GM12865 (cell line): Measurements from ENCODE around the gene MAP10.
"Not testable (repeated sequence)": the region's sequence is repeated elsewhere in the genome, so short reads cannot be mapped to it uniquely, and the experiment has no call there.

Experiments
- DNase-seq: peaks from one replicate; pipeline ENCODE4 v3.0.0; 2010; ENCODE audit warnings: low read depth
- H3K4me3 ChIP-seq: 2 replicates; pipeline ENCODE4 v1.5.1; 2011; ENCODE audit warnings: mild to moderate bottlenecking, low read depth, low read length, control low read depth
- CTCF ChIP-seq: IDR thresholded peaks from 2 replicates; pipeline ENCODE4 v1.5.1; 2011; ENCODE audit warnings: low read length, control low read depth, low read depth, inconsistent platforms; ENCODE audit not compliant: insufficient read depth; ENCODE audit errors: missing control alignments

The MAP10 gene

GRCh38 chr1:232767305-232768074 is 37.7 kb upstream of the MAP10 start:
- peak; percentile 10 for DNase-seq
- no peak for TF ChIP-seq CTCF

GRCh38 chr1:232768793-232769192 is 36.4 kb upstream of the MAP10 start:
- DNase-seq: no peak
- TF ChIP-seq CTCF: no peak
- H3K4me3 ChIP-seq: no peak overlapping the region

More at GRCh38 chr1:232767305-232768074, 37.7 kb upstream of the MAP10 start:
- H3K4me3 ChIP-seq: no peak overlapping the region

- no peak for DNase-seq
- no peak for TF ChIP-seq CTCF
- H3K4me3 ChIP-seq: no peak overlapping the region
Measured at GRCh38 chr1:232769733-232770132, 35.5 kb upstream of the MAP10 start.

- H3K4me3 ChIP-seq: no peak overlapping the region
- TF ChIP-seq CTCF: no peak
- DNase-seq: no peak
Measured at GRCh38 chr1:232773752-232774151, 31.5 kb upstream of the MAP10 start.

- DNase-seq: no peak
- TF ChIP-seq CTCF: no peak
- no peak overlapping the region for H3K4me3 ChIP-seq
Measured at GRCh38 chr1:232776526-232777106, 28.6 kb upstream of the MAP10 start.

GRCh38 chr1:232780354-232780753 is 24.9 kb upstream of the MAP10 start:
- H3K4me3 ChIP-seq: no peak overlapping the region
- TF ChIP-seq CTCF: no peak
- no peak for DNase-seq

- no peak overlapping the region for H3K4me3 ChIP-seq
- no peak for TF ChIP-seq CTCF
- DNase-seq: no peak
Measured at GRCh38 chr1:232784794-232785193, 20.4 kb upstream of the MAP10 start.

GRCh38 chr1:232785630-232786029 is 19.6 kb upstream of the MAP10 start:
- H3K4me3 ChIP-seq, DNase-seq: not testable (repeated sequence)
